ENCODE results near the gene TLR10.

GRCh38 chr4:38738940-38739803 is 43.6 kb downstream of the TLR10 start:
- no peak for TF ChIP-seq GATA1 (IDR thresholded peaks at IDR 0.05; ENCODE audit: low read depth, low read length)
- TF ChIP-seq POLR2A (IDR thresholded peaks at IDR 0.05; ENCODE audit: low read length): no peak

Measured in erythroblast (primary cell).